AG04450 (cell line): ENCODE data around the gene TXNL1. TPM values are rescaled to one million over a fixed set of nuclear protein-coding genes. Genes with fewer than 3 reads are reported as not detected.

Source experiments
- CTCF ChIA-PET: fragments of 300-600, 350-600 bp; formaldehyde crosslinking; extraction: SDS; loops from one replicate; lab custom pipeline; 2022; ENCODE audit warnings: antibody characterized with exemption, inconsistent platforms; lab: Charles Lee
- POLR2A ChIA-PET: fragments of 350-600 bp; formaldehyde crosslinking; extraction: SDS; loops from one replicate; lab custom pipeline; 2021; ENCODE audit warnings: antibody characterized with exemption, inconsistent platforms; lab: Yijun Ruan, JAX
- DNase-seq: peaks from one replicate; pipeline ENCODE4 v3.0.0-alpha.2; 2011; ENCODE audit warnings: low read depth, low spot score
- H3K27ac ChIP-seq: one replicate; pipeline ENCODE4 v1.5.1; 2012; ENCODE audit warnings: low read depth, low read length, control low read depth
- H3K27me3 ChIP-seq: one replicate; pipeline ENCODE4 v1.6.0; 2012; ENCODE audit warnings: low read length; ENCODE audit not compliant: control insufficient read depth, insufficient read depth
- H3K4me3 ChIP-seq: 2 replicates; pipeline ENCODE4 v1.5.1; 2011; ENCODE audit warnings: mild to moderate bottlenecking, low read depth, low read length, control low read depth
- H3K9me3 ChIP-seq: 2 replicates; pipeline ENCODE4 v1.5.1; 2012; ENCODE audit warnings: low read length; ENCODE audit not compliant: control insufficient read depth, insufficient read depth
- polyA plus RNA-seq: library from polyadenylated mRNA; depleted of rRNA; stranded (reverse); fragments of >200 nt; gene quantifications from 2 replicates; pipeline ENCODE4 v1.2.3, GENCODE V29; 2011
- TF ChIP-seq, protein P1 (sequence below): IDR thresholded peaks from 2 replicates; pipeline ENCODE4 v1.5.1; 2011; ENCODE audit warnings: low read depth, low read length, control low read depth, inconsistent platforms

Gene TXNL1
- polyA plus RNA-seq, 1 experiment, result 133 TPM

GRCh38 chr18:56647951-56648893 lies 9.8 kb upstream of the TXNL1 start:
- ChIA-PET CTCF (interaction anchor here (0.6 kb wide), 1 partner anchor 72 kb away, joined by 3 read pairs; no protein-coding TSS in a partner anchor), POLR2A (no interaction called here)
- TF ChIP-seq, protein P1, sequence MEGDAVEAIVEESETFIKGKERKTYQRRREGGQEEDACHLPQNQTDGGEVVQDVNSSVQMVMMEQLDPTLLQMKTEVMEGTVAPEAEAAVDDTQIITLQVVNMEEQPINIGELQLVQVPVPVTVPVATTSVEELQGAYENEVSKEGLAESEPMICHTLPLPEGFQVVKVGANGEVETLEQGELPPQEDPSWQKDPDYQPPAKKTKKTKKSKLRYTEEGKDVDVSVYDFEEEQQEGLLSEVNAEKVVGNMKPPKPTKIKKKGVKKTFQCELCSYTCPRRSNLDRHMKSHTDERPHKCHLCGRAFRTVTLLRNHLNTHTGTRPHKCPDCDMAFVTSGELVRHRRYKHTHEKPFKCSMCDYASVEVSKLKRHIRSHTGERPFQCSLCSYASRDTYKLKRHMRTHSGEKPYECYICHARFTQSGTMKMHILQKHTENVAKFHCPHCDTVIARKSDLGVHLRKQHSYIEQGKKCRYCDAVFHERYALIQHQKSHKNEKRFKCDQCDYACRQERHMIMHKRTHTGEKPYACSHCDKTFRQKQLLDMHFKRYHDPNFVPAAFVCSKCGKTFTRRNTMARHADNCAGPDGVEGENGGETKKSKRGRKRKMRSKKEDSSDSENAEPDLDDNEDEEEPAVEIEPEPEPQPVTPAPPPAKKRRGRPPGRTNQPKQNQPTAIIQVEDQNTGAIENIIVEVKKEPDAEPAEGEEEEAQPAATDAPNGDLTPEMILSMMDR, result no peak
- Histone ChIP-seq H3K9me3 (no peaks in the 10 kb centered on the region), H3K4me3 (no peak overlapping the region), H3K27me3 (no peaks in the 10 kb centered on the region), H3K27ac (peak overlapping the region; percentile 3)
- DNase-seq, result no peak

DNA sequence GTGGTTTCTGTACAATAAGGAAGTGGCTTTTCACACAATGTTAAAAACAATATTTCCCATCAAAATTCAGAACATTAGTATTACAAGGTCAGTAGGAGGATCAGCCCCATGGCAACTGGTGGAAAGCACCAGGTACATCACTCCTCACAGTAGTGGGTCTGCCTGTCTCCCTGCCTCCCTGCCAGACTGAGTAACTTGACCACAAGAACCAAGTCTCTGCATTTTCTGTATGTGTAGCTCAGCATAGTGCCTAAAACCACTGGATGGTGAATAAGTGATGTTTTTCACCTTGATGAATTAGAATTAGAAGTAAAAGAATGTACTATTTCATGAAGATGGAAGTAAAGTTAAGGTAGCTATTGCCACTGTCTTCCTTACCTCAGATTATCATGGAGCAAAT lies 8.7 kb upstream of the TXNL1 start:
- TF ChIP-seq, protein P1, result no peak
- DNase-seq, result no peak
- Histone ChIP-seq H3K4me3 (no peak overlapping the region), H3K27me3 (no peaks in the 10 kb centered on the region), H3K27ac (no peak overlapping the region), H3K9me3 (no peaks in the 10 kb centered on the region)
- CTCF ChIA-PET, result no interaction called here
- POLR2A ChIA-PET, result no interaction called here

DNA sequence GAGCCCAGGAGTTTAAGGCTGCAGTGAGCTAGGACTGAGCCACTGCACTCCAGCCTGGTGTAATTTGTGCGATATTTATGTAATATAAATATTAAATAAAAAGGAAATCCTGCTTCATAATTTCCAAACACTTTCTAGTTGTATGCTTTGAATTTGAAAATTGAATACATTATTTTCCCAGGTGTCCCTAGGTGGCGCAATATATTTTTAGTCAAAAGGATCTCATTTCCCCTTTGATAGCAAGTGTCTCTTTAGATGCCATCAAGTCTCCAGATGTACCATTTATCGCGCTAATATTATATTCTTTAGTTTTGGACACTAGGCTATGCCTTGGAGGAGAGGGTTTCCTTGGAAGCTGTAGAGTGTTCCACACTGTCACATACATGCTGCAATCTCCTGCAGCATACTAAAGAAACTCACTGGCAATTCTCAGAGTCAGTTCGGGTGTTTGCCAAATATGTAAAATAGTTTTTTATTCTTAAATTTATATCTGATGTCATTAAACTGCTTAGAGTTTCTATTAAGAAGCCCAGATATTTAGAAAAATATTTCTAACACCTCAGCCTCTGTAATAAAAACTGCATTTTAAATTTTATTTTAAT lies 7.1 kb upstream of the TXNL1 start:
- Histone ChIP-seq H3K27ac (no peak overlapping the region), H3K9me3 (no peaks in the 10 kb centered on the region), H3K4me3 (no peak overlapping the region), H3K27me3 (no peaks in the 10 kb centered on the region)
- CTCF ChIA-PET, result interaction anchor here (0.6 to 0.7 kb wide), 3 partner anchors 21 to 1950 kb away, joined by 3 to 5 read pairs (median 3); no protein-coding TSS in a partner anchor
- POLR2A ChIA-PET, result interaction anchor here (0.6 kb wide), 2 partner anchors 454 to 1612 kb away, joined by 3 to 16 read pairs; no protein-coding TSS in a partner anchor
- DNase-seq, result no peak
- TF ChIP-seq, protein P1, result peak; percentile 55

DNA sequence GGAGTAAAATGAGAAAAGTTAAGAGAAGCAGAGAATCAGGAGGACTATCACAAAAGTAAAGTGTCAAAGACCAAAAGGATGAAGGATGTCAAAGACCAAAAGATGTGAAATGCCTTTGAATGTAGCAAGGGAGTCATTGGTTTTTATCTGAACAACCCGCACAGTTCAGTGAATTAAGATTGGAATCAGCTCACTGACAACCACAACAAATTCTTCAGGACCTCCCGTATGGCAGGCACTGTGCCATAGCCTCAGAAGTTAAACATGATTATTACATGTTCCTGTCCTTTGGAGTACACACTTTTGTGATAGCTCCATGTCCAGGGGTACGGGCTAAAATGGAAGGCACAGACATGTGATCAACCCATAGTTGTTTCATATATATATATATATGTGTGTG lies 5.0 kb upstream of the TXNL1 start:
- Histone ChIP-seq H3K27ac (no peak overlapping the region), H3K27me3 (no peaks in the 10 kb centered on the region), H3K4me3 (no peak overlapping the region), H3K9me3 (no peaks in the 10 kb centered on the region)
- ChIA-PET CTCF (no interaction called here), POLR2A (no interaction called here)
- DNase-seq, result no peak
- TF ChIP-seq, protein P1, result no peak
